ENCODE data around the gene CELSR2. TPM values are rescaled to one million over a fixed set of nuclear protein-coding genes. Genes with fewer than 3 reads are reported as not detected.
"Not testable (repeated sequence)": the region's sequence is repeated elsewhere in the genome, so short reads cannot be mapped to it uniquely, and the experiment has no call there.

Gene CELSR2
- total RNA-seq, 1 donor from 2014 or later, result 1.1 TPM

DNA sequence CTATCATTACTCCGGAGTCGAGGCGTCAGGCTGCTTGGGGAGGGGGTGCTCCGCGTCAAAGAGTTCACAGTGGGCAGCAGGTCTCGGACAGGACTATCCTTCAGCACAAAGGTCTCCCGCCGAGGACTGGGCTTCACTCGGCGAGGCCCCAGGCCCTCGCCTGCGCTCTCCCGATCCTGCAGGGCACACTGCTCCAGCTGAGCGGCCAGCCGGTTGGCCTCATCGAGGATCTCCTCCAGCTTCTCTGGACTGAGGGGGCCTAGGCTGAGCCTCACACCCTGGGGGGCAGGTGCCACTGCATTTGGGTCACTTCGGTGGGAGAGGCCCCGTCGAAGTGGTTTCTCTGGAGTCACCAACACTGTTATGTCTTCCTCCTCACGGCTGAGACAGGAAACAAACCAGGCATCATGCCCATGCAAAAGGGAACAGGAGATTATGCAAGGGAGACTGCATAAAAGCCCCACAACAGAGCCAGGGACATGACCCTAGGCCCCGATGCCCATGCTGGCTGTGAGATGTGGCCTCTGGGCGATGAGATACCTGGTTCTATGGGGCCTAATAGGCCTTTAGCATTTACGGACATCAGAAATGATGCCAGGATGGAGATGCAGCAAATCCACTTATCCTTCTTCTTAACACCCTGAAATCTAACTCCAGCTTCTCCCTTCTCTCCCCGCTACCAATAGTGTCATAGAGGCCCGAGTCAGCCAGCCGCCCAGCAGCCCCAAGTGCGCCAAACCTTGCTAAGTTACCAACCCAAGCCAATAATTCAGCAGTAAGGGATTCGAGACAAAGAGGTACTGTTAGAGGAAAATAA lies 32.5 kb downstream of the CELSR2 start:
- CTCF ChIA-PET, result interaction anchor here (1.3 to 2.4 kb wide), 5 partner anchors 18 to 251 kb away, joined by 3 to 18 read pairs (median 6); partner anchors contain the start of gene SORT1
- no peak for ATAC-seq (ENCODE audit: low read depth)
- Mint-ChIP-seq H3K9me3 (no peaks in the 10 kb centered on the region), H3K36me3 (ENCODE audit: low read depth) (peaks cover 2% of the 10 kb centered on the region), H3K4me1 (peaks cover 16% of the 10 kb centered on the region), H3K4me3 (peak overlapping the region; percentile 96), H3K27me3 (no peaks in the 10 kb centered on the region), H3K27ac (no peak overlapping the region)
- no peak for DNase-seq
- TF ChIP-seq, protein P1, sequence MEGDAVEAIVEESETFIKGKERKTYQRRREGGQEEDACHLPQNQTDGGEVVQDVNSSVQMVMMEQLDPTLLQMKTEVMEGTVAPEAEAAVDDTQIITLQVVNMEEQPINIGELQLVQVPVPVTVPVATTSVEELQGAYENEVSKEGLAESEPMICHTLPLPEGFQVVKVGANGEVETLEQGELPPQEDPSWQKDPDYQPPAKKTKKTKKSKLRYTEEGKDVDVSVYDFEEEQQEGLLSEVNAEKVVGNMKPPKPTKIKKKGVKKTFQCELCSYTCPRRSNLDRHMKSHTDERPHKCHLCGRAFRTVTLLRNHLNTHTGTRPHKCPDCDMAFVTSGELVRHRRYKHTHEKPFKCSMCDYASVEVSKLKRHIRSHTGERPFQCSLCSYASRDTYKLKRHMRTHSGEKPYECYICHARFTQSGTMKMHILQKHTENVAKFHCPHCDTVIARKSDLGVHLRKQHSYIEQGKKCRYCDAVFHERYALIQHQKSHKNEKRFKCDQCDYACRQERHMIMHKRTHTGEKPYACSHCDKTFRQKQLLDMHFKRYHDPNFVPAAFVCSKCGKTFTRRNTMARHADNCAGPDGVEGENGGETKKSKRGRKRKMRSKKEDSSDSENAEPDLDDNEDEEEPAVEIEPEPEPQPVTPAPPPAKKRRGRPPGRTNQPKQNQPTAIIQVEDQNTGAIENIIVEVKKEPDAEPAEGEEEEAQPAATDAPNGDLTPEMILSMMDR (IDR thresholded peaks at IDR 0.05), result no peak
- POLR2A ChIA-PET, result interaction anchor here (1.2 to 1.6 kb wide), 2 partner anchors 114 to 143 kb away, joined by 4 read pairs; no protein-coding TSS in a partner anchor
- intact Hi-C loops (cut with micrococcal nuclease), result loop anchor here (5.0 kb wide), 1 partner anchor 200 kb away; the partner anchor contains the start of gene ATXN7L2

DNA sequence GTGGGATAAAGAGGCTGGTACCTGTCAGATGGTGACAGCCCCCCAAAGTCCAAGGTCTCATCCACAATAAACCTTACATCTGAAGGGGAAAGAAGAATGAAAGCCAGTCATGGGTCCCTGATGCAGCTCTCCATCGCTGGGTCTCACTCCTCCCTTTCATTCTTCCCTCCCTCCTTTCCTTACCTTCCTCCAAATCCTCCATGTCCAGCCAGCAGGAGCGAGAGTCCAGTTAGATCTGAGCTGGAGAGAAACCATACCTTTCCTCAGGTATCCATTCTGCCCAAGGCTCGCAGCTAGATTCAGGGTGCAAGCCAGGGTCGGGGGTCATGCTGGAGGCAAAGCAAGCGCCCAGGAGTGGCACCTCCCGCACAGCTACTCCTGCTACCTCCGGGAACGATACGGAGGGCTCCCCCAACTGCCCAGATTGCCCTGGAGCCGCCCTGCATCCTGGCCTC lies 33.2 kb downstream of the CELSR2 start:
- intact Hi-C loops (cut with micrococcal nuclease), result loop anchor here (5.0 kb wide), 1 partner anchor 200 kb away; the partner anchor contains the start of gene ATXN7L2
- CTCF ChIA-PET, result interaction anchor here (0.7 to 2.4 kb wide), 7 partner anchors 18 to 250 kb away, joined by 3 to 18 read pairs (median 4); partner anchors contain the start of genes MYBPHL and SORT1
- H3K4me1 Mint-ChIP-seq, result peaks cover 13% of the 10 kb centered on the region
- ATAC-seq (ENCODE audit: low read depth) (no peak), DNase-seq (no peak)
- POLR2A ChIA-PET, result interaction anchor here (0.6 to 1.6 kb wide), 8 partner anchors 10 to 250 kb away, joined by 3 to 5 read pairs (median 4); partner anchors contain the start of genes ATXN7L2 and SARS1
- H3K9me3 Mint-ChIP-seq, result no peaks in the 10 kb centered on the region
- H3K27ac Mint-ChIP-seq, result no peak overlapping the region
- no peaks in the 10 kb centered on the region for H3K27me3 Mint-ChIP-seq
- peaks cover 2% of the 10 kb centered on the region for H3K36me3 Mint-ChIP-seq (ENCODE audit: low read depth)
- peak overlapping the region; percentile 96 for H3K4me3 Mint-ChIP-seq
- TF ChIP-seq, protein P1 (IDR thresholded peaks at IDR 0.05), result no peak

DNA sequence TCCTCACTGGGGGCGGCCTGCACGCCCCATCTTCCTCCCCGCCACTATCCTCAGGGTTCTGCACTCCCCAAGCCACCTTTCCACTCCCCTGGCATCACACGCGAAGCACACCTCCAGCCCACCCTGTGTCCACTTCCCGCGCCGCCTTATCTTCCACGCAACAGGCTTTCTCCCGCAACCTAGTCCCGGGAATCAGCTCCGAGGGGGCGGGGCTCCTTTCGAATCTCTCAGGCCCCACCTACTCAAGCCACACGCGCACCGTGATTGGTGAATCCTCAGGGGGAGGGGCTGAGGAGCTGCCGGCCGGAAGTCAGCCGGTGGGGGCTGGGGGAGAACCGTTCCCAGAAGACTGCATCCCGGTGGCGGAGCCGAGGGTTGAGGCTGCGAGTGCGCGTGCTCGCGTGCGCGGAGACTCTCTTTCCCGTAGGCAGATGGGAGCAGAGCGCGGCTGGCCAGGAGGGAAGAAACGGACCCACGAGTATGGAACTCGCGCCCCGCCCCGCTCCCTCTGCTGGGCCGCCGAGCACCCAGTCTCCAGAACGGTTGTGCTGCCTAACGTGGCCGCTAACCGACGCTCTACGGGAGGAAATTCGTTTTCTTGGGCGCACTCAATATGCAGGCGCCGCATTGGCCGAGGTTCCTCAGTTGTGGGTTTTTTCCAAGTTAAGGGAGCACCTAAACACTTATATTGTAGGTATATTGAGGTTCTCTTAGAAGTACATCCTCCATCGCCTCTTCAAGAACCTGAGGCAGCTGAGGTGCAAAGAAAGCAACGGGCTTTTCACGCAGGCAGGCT lies 33.8 kb downstream of the CELSR2 start, which contains the start of gene PSRC1:
Gene PSRC1, minus strand, starts transcription at position 194 of the 796 bp plus-strand sequence.
- H3K27me3 Mint-ChIP-seq, result peaks cover 3% of the 10 kb centered on the region
- CTCF ChIA-PET, result interaction anchor here (0.7 to 2.4 kb wide), 7 partner anchors 19 to 249 kb away, joined by 3 to 18 read pairs (median 4); partner anchors contain the start of genes MYBPHL and SORT1
- POLR2A ChIA-PET, result interaction anchor here (0.6 to 1.6 kb wide), 9 partner anchors 9 to 251 kb away, joined by 3 to 6 read pairs (median 4); partner anchors contain the start of genes ATXN7L2 and SARS1
- H3K36me3 Mint-ChIP-seq (ENCODE audit: low read depth), result peaks cover 2% of the 10 kb centered on the region
- DNase-seq (peak; percentile 88), ATAC-seq (ENCODE audit: low read depth) (peak; percentile 98)
- H3K27ac Mint-ChIP-seq, result peak within 1 kb of the TSS; percentile 91
- intact Hi-C loops (cut with micrococcal nuclease), result loop anchor here (1.0 to 5.0 kb wide), 7 partner anchors 20 to 199 kb away; partner anchors contain the start of genes ATXN7L2, CELSR2, MYBPHL and PSMA5
- no peaks in the 10 kb centered on the region for H3K9me3 Mint-ChIP-seq
- peak within 1 kb of the TSS; percentile 96 for H3K4me3 Mint-ChIP-seq
- peaks cover 13% of the 10 kb centered on the region for H3K4me1 Mint-ChIP-seq
- TF ChIP-seq, protein P1 (IDR thresholded peaks at IDR 0.05), result no peak

DNA sequence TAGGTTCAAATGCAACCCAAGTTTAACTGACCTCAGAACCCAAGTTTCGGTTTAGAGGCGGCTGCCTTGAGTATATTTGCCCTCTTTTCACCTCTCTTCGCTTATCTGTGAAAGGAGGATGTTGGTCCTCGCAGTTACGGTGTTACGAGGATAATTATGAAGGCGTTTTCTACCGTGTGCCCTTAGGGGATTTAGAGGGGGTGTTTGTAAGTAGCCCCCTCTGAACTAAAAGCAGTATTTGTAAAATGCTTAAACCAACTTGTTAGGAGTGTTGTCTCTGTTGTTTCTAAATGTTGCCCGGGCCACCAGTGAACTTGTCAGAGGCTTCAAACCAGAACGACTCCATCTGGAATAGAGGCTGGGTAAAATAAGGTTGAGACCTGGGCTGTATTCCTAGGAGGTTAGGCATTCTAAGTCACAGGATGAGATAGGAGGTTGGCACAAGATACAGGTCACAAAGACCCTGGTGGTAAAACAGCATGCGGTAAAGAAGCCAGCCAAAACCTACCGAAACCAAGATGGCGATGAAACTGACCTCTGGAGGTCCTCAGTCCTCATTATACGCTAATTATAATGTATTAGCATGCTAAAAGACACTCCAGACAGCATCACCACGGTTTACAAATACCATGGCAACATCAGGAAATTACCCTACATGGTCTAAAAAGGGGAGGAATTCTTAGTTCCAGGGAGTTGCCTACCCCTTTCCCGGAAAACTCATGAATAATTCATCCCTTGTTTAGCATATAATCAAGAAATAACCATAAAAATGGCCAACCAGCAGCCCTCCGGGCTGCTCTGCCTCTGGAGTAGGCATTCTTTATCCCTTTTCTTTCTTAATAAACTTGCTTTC lies 34.6 kb downstream of the CELSR2 start:
- Mint-ChIP-seq H3K4me3 (peak overlapping the region; percentile 96), H3K4me1 (peaks cover 13% of the 10 kb centered on the region), H3K27me3 (peaks cover 3% of the 10 kb centered on the region), H3K9me3 (no peaks in the 10 kb centered on the region), H3K36me3 (ENCODE audit: low read depth) (peaks cover 2% of the 10 kb centered on the region), H3K27ac (peak overlapping the region; percentile 91)
- ChIA-PET CTCF (interaction anchor here (1.1 to 2.4 kb wide), 2 partner anchors 23 to 115 kb away, joined by 4 to 18 read pairs; partner anchors contain the start of genes MYBPHL and SORT1), POLR2A (interaction anchor here (1.1 to 1.5 kb wide), 2 partner anchors 70 to 184 kb away, joined by 5 to 6 read pairs; partner anchors contain the start of gene SARS1)
- intact Hi-C loops (cut with micrococcal nuclease), result loop anchor here (1.0 to 5.0 kb wide), 7 partner anchors 21 to 198 kb away; partner anchors contain the start of genes ATXN7L2, CELSR2, MYBPHL and PSMA5
- DNase-seq (no peak), ATAC-seq (ENCODE audit: low read depth) (no peak)
- TF ChIP-seq, protein P1 (IDR thresholded peaks at IDR 0.05), result no peak

DNA sequence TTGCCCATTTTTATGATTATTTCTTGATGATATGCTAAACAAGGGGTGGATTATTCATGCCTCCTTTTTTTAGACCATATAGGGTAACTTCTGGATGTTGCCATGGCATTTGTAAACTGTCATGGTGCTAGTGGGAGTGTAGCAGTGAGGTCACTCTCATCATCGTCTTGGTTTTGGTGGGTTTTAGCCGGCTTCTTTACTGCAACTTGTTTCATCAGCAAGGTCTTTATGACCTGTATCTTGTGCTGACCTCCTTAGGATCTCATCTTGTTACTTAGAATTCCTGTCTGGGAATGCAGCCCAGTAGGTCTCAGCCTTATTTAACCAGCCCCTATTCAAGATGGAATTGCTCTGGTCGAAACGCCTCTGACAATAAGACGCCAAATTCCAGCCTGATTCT lies 37.4 kb downstream of the CELSR2 start:
- H3K36me3 Mint-ChIP-seq (ENCODE audit: low read depth); H3K4me3 Mint-ChIP-seq; H3K9me3 Mint-ChIP-seq; H3K27ac Mint-ChIP-seq; CTCF ChIA-PET; DNase-seq; ATAC-seq (ENCODE audit: low read depth); H3K27me3 Mint-ChIP-seq; intact Hi-C loops (cut with micrococcal nuclease): not testable (repeated sequence)
- H3K4me1 Mint-ChIP-seq, result peaks cover 15% of the 10 kb centered on the region
- POLR2A ChIA-PET, result interaction anchor here (0.7 kb wide), 1 partner anchor 227 kb away, joined by 5 read pairs; no protein-coding TSS in a partner anchor

All from activated B cell treated with CpG ODN at 0.5 μM for 24 hours (primary cell).